IMR-90 (cell line): ENCODE results near the gene PFN1. TPM values are rescaled to one million over a fixed set of nuclear protein-coding genes. Genes with fewer than 3 reads are reported as not detected.

Source experiments
- ATAC-seq: fragments of 200-7000 bp; cut with Tn5 transposase; 2 replicates; pipeline ENCODE4 v1.9.1; 2020; ENCODE audit warnings: low read depth, mild to moderate bottlenecking, moderate library complexity
- BruUV-seq: library from RNA; stranded (reverse); fragments of 400-500 nt; replicated peaks from 2 replicates; lab custom pipeline; 2021; lab: Mats Ljungman, UMichigan
- CTCF ChIA-PET: fragments of 300-600 bp; formaldehyde crosslinking; extraction: SDS; loops from one replicate; lab custom pipeline; 2021; ENCODE audit warnings: antibody characterized with exemption; lab: Yijun Ruan, JAX
- POLR2A ChIA-PET: fragments of 300-600 bp; sonication (Branson Sonifier 250); formaldehyde crosslinking; loops from one replicate; lab custom pipeline; 2022; ENCODE audit warnings: antibody characterized with exemption; ENCODE audit not compliant: unreplicated experiment; lab: Charles Lee
- DNase-seq: peaks from one replicate; pipeline ENCODE4 v3.0.0; 2013
- H2AFZ ChIP-seq: replicated peaks from 2 replicates; pipeline ENCODE3; 2013; ENCODE audit warnings: low read length, mild to moderate bottlenecking; ENCODE audit not compliant: poor library complexity
- H2AK5ac ChIP-seq: 2 replicates; pipeline ENCODE4 v1.6.1; 2013; ENCODE audit warnings: low read depth, low read length, inconsistent platforms
- H2AK9ac ChIP-seq: replicated peaks from 2 replicates; pipeline ENCODE3; 2013; ENCODE audit warnings: mild to moderate bottlenecking, low read depth, low read length, moderate library complexity; ENCODE audit not compliant: poor library complexity
- H2BK120ac ChIP-seq: 2 replicates; pipeline ENCODE4 v1.6.1; 2013; ENCODE audit warnings: low read depth, low read length, inconsistent platforms
- H2BK15ac ChIP-seq: 3 replicates; pipeline ENCODE4 v1.6.1; 2013; ENCODE audit warnings: low read depth, low read length, inconsistent platforms
- H2BK20ac ChIP-seq: 2 replicates; pipeline ENCODE4 v1.6.1; 2013; ENCODE audit warnings: low read depth, mild to moderate bottlenecking, inconsistent platforms, low read length, moderate library complexity
- H2BK5ac ChIP-seq: 2 replicates; pipeline ENCODE4 v1.6.1; 2013; ENCODE audit warnings: mild to moderate bottlenecking, low read depth, low read length, inconsistent platforms; ENCODE audit not compliant: poor library complexity, severe bottlenecking
- H3K14ac ChIP-seq: replicated peaks from 2 replicates; pipeline ENCODE4 v1.6.1; 2013; ENCODE audit warnings: low read depth, low read length, inconsistent platforms
- H3K18ac ChIP-seq: 2 replicates; pipeline ENCODE4 v1.6.1; 2013; ENCODE audit warnings: low read depth, low read length, control low read depth
- H3K23ac ChIP-seq: 2 replicates; pipeline ENCODE4 v1.6.1; 2013; ENCODE audit warnings: low read depth, low read length, inconsistent platforms
- H3K27ac ChIP-seq: 2 replicates; pipeline ENCODE4 v1.5.1; 2013; ENCODE audit warnings: mild to moderate bottlenecking, control low read depth, low read length; ENCODE audit not compliant: insufficient read depth
- H3K27me3 ChIP-seq: 2 replicates; pipeline ENCODE4 v1.6.1; 2013; ENCODE audit warnings: low read length; ENCODE audit not compliant: control insufficient read depth, insufficient read depth
- H3K36me3 ChIP-seq: 2 replicates; pipeline ENCODE4 v1.6.1; 2013; ENCODE audit warnings: low read length, mixed read lengths; ENCODE audit not compliant: control insufficient read depth, insufficient read depth
- H3K4ac ChIP-seq: 2 replicates; pipeline ENCODE4 v1.6.1; 2013; ENCODE audit warnings: low read depth, low read length, inconsistent platforms
- H3K4me1 ChIP-seq: 2 replicates; pipeline ENCODE4 v1.6.1; 2013; ENCODE audit warnings: low read length, mixed read lengths; ENCODE audit not compliant: control insufficient read depth, insufficient read depth
- H3K4me2 ChIP-seq: 2 replicates; pipeline ENCODE4 v1.6.1; 2013; ENCODE audit warnings: low read depth, mild to moderate bottlenecking, control low read depth, low read length, moderate library complexity
- H3K4me3 ChIP-seq: 2 replicates; pipeline ENCODE4 v1.5.1; 2013; ENCODE audit warnings: low read depth, mild to moderate bottlenecking, control low read depth, low read length, moderate library complexity; ENCODE audit not compliant: insufficient read depth
- H3K56ac ChIP-seq: 2 replicates; pipeline ENCODE4 v1.6.1; 2013; ENCODE audit warnings: low read length, inconsistent platforms; ENCODE audit not compliant: insufficient read depth; ENCODE audit errors: extremely low read depth
- H3K79me1 ChIP-seq, 2 experiments: 2 replicates each; pipeline ENCODE4 v1.6.1; 2013; ENCODE audit warnings: low read length in 2 of 2, inconsistent platforms in 1 of 2, low read depth in 1 of 2
- H3K9ac ChIP-seq: 2 replicates; pipeline ENCODE4 v1.6.1; 2013; ENCODE audit warnings: low read depth, low read length, control low read depth
- H3K9me1 ChIP-seq: 2 replicates; pipeline ENCODE4 v1.6.1; 2013; ENCODE audit warnings: low read length, inconsistent platforms; ENCODE audit not compliant: insufficient read depth
- H3K9me3 ChIP-seq: 2 replicates; pipeline ENCODE4 v1.6.1; 2013; ENCODE audit warnings: low read length; ENCODE audit not compliant: control insufficient read depth, insufficient read depth
- H4K20me1 ChIP-seq: 2 replicates; pipeline ENCODE4 v1.6.1; 2013; ENCODE audit warnings: low read length, inconsistent platforms; ENCODE audit not compliant: insufficient read depth
- H4K5ac ChIP-seq: 2 replicates; pipeline ENCODE4 v1.6.1; 2013; ENCODE audit warnings: mild to moderate bottlenecking, low read depth, low read length, control low read depth
- H4K8ac ChIP-seq, 2 experiments: 2 replicates each; pipeline ENCODE4 v1.6.1; 2013; ENCODE audit warnings: low read depth in 2 of 2, low read length in 2 of 2, control low read depth in 1 of 2, inconsistent platforms in 1 of 2
- H4K91ac ChIP-seq: 2 replicates; pipeline ENCODE4 v1.6.1; 2013; ENCODE audit warnings: low read depth, low read length, inconsistent platforms; ENCODE audit not compliant: insufficient read depth
- CTCF ChIP-seq: conservative IDR thresholded peaks from 2 replicates; pipeline ENCODE4 v1.5.1; 2012; ENCODE audit warnings: mild to moderate bottlenecking, low read depth, low read length, improper control_type of control experiment
- MAFK ChIP-seq: IDR thresholded peaks from 2 replicates; pipeline ENCODE4 v1.6.1; 2012; ENCODE audit warnings: low read depth, low read length, improper control_type of control experiment
- MAZ ChIP-seq: IDR thresholded peaks from 2 replicates; pipeline ENCODE4 v1.6.1; 2012; ENCODE audit warnings: low read depth, mild to moderate bottlenecking, low read length, improper control_type of control experiment, moderate library complexity, borderline replicate concordance
- POLR2A ChIP-seq: IDR thresholded peaks from 2 replicates; pipeline ENCODE4 v1.6.1; 2012; ENCODE audit warnings: mild to moderate bottlenecking, low read depth, low read length
- RAD21 ChIP-seq: IDR thresholded peaks from 2 replicates; pipeline ENCODE4 v1.6.1; 2012; ENCODE audit warnings: low read length, improper control_type of control experiment
- RCOR1 ChIP-seq: IDR thresholded peaks from 2 replicates; pipeline ENCODE4 v1.6.1; 2012; ENCODE audit warnings: mild to moderate bottlenecking, low read length, improper control_type of control experiment; ENCODE audit not compliant: insufficient replicate concordance
- RFX5 ChIP-seq: IDR thresholded peaks from 2 replicates; pipeline ENCODE4 v1.8.0; 2012; ENCODE audit warnings: low read depth, mild to moderate bottlenecking, low read length, moderate library complexity
- SMC3 ChIP-seq: fragments of 150-350 bp; IDR thresholded peaks from 2 replicates; pipeline ENCODE4 v1.6.1; 2016; ENCODE audit warnings: low read depth, mild to moderate bottlenecking, antibody characterized with exemption, low read length, moderate library complexity
- USF2 ChIP-seq: fragments of 150-350 bp; IDR thresholded peaks from 2 replicates; pipeline ENCODE4 v1.6.1; 2017; ENCODE audit warnings: mild to moderate bottlenecking, antibody characterized with exemption, low read length, low read depth
- WGBS, 2 experiments: methylation state at CpG; one replicate each; pipeline versions ENCODE4 v1.1.5 to v1.1.7; 2013; ENCODE audit warnings: missing lambda C conversion rate in 2 of 2; ENCODE audit not compliant: insufficient read length in 1 of 2; ENCODE audit errors: extremely low coverage in 2 of 2; 5-methylcytosine and 5-hydroxymethylcytosine counted together
- dilution Hi-C: fragments of 300-500 bp; cut with HindIII; formaldehyde crosslinking; loops from one replicate; pipeline ENCODE4 v1.14.3; 2018; ENCODE audit warnings: low sequenced_read_pairs; ENCODE audit not compliant: unreplicated experiment
- in situ Hi-C: fragments of 300-500 bp; cut with MboI; formaldehyde crosslinking; loops from 3 replicates; pipeline ENCODE4 v1.14.3; 2019; ENCODE audit warnings: low sequenced_read_pairs, inconsistent platforms, mixed read lengths
- intact Hi-C: fragments of 100-400 bp; cut with micrococcal nuclease; formaldehyde crosslinking; loops from 2 replicates; pipeline ENCODE4 v1.10.0; 2022
- polyA plus RNA-seq, 3 experiments: library from polyadenylated mRNA; depleted of rRNA; stranded (reverse); fragments of >200 nt; gene quantifications; 2 replicates each; pipeline ENCODE4 v1.2.3, GENCODE V29; 2012; ENCODE audit warnings: low replicate concordance in 1 of 3
- total RNA-seq: library from RNA; depleted of rRNA; stranded (reverse); fragments of >200 nt; gene quantifications from 2 replicates; pipeline ENCODE4 v1.2.3, GENCODE V29; 2012

The PFN1 gene
- total and polyA plus RNA-seq, 2 of the 4 experiments (the other 2 are of a cell fraction), result 348 to 1,671 TPM

GRCh38 chr17:4967539-4968485 lies 19.5 kb upstream of the PFN1 start, which contains the start of gene SPAG7:
TSS of gene SPAG7 (minus strand) at chr17:4967817. CDS start at chr17:4967804, 13 bp downstream.
- DNase-seq (peak; percentile 98), ATAC-seq (peak; percentile 70)
- Histone ChIP-seq H2AK5ac (peak within 1 kb of the TSS; percentile 100), H3K9ac (peak within 1 kb of the TSS; percentile 99), H3K36me3 (peaks cover 19% of the 10 kb centered on the region), H3K14ac (peak within 1 kb of the TSS; percentile 98), H3K4me3 (peak within 1 kb of the TSS; percentile 58), H3K9me1 (peaks cover 17% of the 10 kb centered on the region), H3K4ac (peak within 1 kb of the TSS; percentile 100), H2BK15ac (peak within 1 kb of the TSS; percentile 67; the same call in 2 of the 3 replicates), H3K23ac (peak within 1 kb of the TSS; percentile 89), H4K8ac (peak within 1 kb of the TSS; percentile 96 to 97), H3K27ac (peak within 1 kb of the TSS; percentile 87), H3K4me1 (peaks cover 14% of the 10 kb centered on the region), H4K91ac (peak within 1 kb of the TSS; percentile 99), H2BK120ac (peak within 1 kb of the TSS; percentile 85), H3K79me1 (peaks cover 20 to 69% of the 10 kb centered on the region in 2 experiments), H2AK9ac (peak within 1 kb of the TSS; percentile 100), H3K9me3 (no peaks in the 10 kb centered on the region), H4K5ac (peak within 1 kb of the TSS; percentile 80), H2BK5ac (peak within 1 kb of the TSS; percentile 94), H3K56ac (peak within 1 kb of the TSS; percentile 99), H3K27me3 (no peaks in the 10 kb centered on the region), H2BK20ac (peak within 1 kb of the TSS; percentile 44), H4K20me1 (peaks cover 3% of the 10 kb centered on the region; the same call in 1 of the 2 replicates), H3K18ac (peak within 1 kb of the TSS; percentile 87), H2AFZ (peak within 1 kb of the TSS; percentile 91), H3K4me2 (peak within 1 kb of the TSS; percentile 73)
- POLR2A ChIA-PET, result interaction anchor here (0.6 to 3.0 kb wide), 6 partner anchors 14 to 159 kb away, joined by 4 to 19 read pairs (median 7); partner anchors contain the start of genes ENO3, PFN1, RNF167 and SLC25A11
- in situ Hi-C loops (no loop called here), intact Hi-C loops (loop anchor here (1.0 to 5.0 kb wide), 2 partner anchors 20 to 61 kb away; partner anchors contain the start of gene PFN1), dilution Hi-C loops (no loop called here)
- 3% methylated on average over 13 of the region's 66 CpGs; no CpG with 5 or more reads in 1 of the 2 experiments for WGBS, 2 experiments
- TF ChIP-seq RCOR1 (no peak), CTCF (peak; percentile 21; the same call in 1 of the 2 replicates), RFX5 (no peak), POLR2A (peak; percentile 57), RAD21 (peak; percentile 55), SMC3 (peak; percentile 31; the same call in 1 of the 2 replicates), USF2 (peak; percentile 46; the same call in 1 of the 2 replicates), MAFK (no peak), MAZ (peak; percentile 61; the same call in 1 of the 2 replicates)
- no TSS peak for BruUV-seq
- CTCF ChIA-PET, result interaction anchor here (0.9 to 1.7 kb wide), 4 partner anchors 19 to 65 kb away, joined by 3 to 11 read pairs (median 4); partner anchors contain the start of genes CAMTA2, CHRNE, RNF167 and SLC25A11
